Left lung (tissue), 10 donors: Measurements from ENCODE around the gene CCDC86. TPM values are rescaled to one million over a fixed set of nuclear protein-coding genes. Genes with fewer than 3 reads are reported as not detected.
A peak's percentile ranks its signal among the peaks of the same experiment; 100 is the strongest.

Experiments
- ATAC-seq: fragments of 200-7000 bp; cut with Tn5 transposase; one replicate; pipeline ENCODE4 v1.9.1; 2020; ENCODE audit warnings: moderate library complexity
- DNase-seq, 4 donors: peaks; one replicate each; pipeline ENCODE4 v3.0.0-alpha.2; 2013 to 2020
- H3K27ac ChIP-seq, 2 donors: fragments of 200-600 bp; sonication (generic) in 1 of 2; one replicate each; pipeline versions ENCODE4 v1.5.0 to v1.8.0; 2020 to 2021
- H3K27me3 ChIP-seq, 2 donors: fragments of 200-600 bp; sonication (generic) in 1 of 2; one replicate each; pipeline versions ENCODE4 v1.5.0 to v1.8.0; 2020 to 2021
- H3K36me3 ChIP-seq, 2 donors: fragments of 200-600 bp; sonication (generic) in 1 of 2; one replicate each; pipeline versions ENCODE4 v1.5.0 to v1.8.0; 2020 to 2021
- H3K4me1 ChIP-seq, 2 donors: fragments of 200-600 bp; one replicate each; pipeline ENCODE4 v1.8.0; 2021
- H3K4me3 ChIP-seq, 2 donors: fragments of 200-600 bp; sonication (generic) in 1 of 2; one replicate each; pipeline versions ENCODE4 v1.5.0 to v1.8.0; 2020 to 2021; ENCODE audit warnings: mild to moderate bottlenecking in 1 of 2
- H3K9me3 ChIP-seq, 2 donors: fragments of 200-600 bp; sonication (generic) in 1 of 2; one replicate each; pipeline versions ENCODE4 v1.5.0 to v1.8.0; 2020 to 2021
- CTCF ChIP-seq, 2 donors: fragments of 200-600 bp; sonication (generic) in 1 of 2; IDR thresholded peaks; one replicate each; pipeline versions ENCODE4 v1.5.0 to v1.8.0; 2021; ENCODE audit warnings: antibody characterized with exemption in 2 of 2
- intact Hi-C, 2 donors: fragments of 100-400 bp; cut with DNase I; formaldehyde crosslinking; loops; one replicate each; pipeline versions ENCODE4 v1.11.2 to v1.14.2; 2022
- polyA plus RNA-seq, 6 donors: library from polyadenylated mRNA; unstranded; fragments of 120-200 nt; gene quantifications; one replicate each; pipeline ENCODE4 v1.2.1, GENCODE V29; 2013; ENCODE audit not compliant: insufficient read length in 6 of 6
- total RNA-seq, 2 donors: library from RNA; stranded (reverse); fragmentation: NEBNext Ultra II Directional; extraction: Animal tissue kit (Norgen Biotek cat#: 25700); gene quantifications; one replicate each; pipeline ENCODE4 v1.2.1, GENCODE V29; 2021
- donor health status: DM: no; HTN: yes; CAD: no.
- donor health status: DM: no; HTN: no; CAD: no.

Gene CCDC86
- total and polyA plus RNA-seq, 8 donors, result 10.2 to 23.1 (median 16.5) TPM

GRCh38 chr11:60851327-60852104 is 9.6 kb downstream of the CCDC86 start:
- no peak for ATAC-seq
- Histone ChIP-seq H3K27ac (no peak overlapping the region), H3K36me3 (peaks cover 0 to 63% of the 10 kb centered on the region in 2 donors), H3K27me3 (peaks cover 0 to 11% of the 10 kb centered on the region in 2 donors), H3K4me3 (no peak overlapping the region), H3K9me3 (no peaks in the 10 kb centered on the region), H3K4me1 (no peaks in the 10 kb centered on the region)
- TF ChIP-seq CTCF (IDR thresholded peaks at IDR 0.05), result no peak
- intact Hi-C loops, result no loop called here
- no peak for DNase-seq

GRCh38 chr11:60852117-60852981 is 10.4 kb downstream of the CCDC86 start:
- H3K36me3 ChIP-seq, result peaks cover 0 to 62% of the 10 kb centered on the region in 2 donors
- no peaks in the 10 kb centered on the region for H3K4me1 ChIP-seq
- no peak for ATAC-seq
- no peaks in the 10 kb centered on the region for H3K9me3 ChIP-seq
- no peak overlapping the region for H3K4me3 ChIP-seq
- TF ChIP-seq CTCF (IDR thresholded peaks at IDR 0.05), result no peak
- peaks cover 0 to 11% of the 10 kb centered on the region in 2 donors for H3K27me3 ChIP-seq
- H3K27ac ChIP-seq, result no peak overlapping the region
- peak in 1 of 4 donors; percentile 21 for DNase-seq
- intact Hi-C loops, result no loop called here

GRCh38 chr11:60852982-60853950 is 11.4 kb downstream of the CCDC86 start:
- H3K4me1 ChIP-seq, result no peaks in the 10 kb centered on the region
- H3K36me3 ChIP-seq, result peaks cover 0 to 53% of the 10 kb centered on the region in 2 donors
- intact Hi-C loops, result no loop called here
- H3K9me3 ChIP-seq, result no peaks in the 10 kb centered on the region
- ATAC-seq, result no peak
- no peak for DNase-seq
- H3K4me3 ChIP-seq, result no peak overlapping the region
- no peak for TF ChIP-seq CTCF (IDR thresholded peaks at IDR 0.05)
- H3K27me3 ChIP-seq, result peaks cover 0 to 11% of the 10 kb centered on the region in 2 donors
- H3K27ac ChIP-seq, result no peak overlapping the region

- no peak overlapping the region for H3K27ac ChIP-seq
- no peak for ATAC-seq
- H3K4me1 ChIP-seq, result no peaks in the 10 kb centered on the region
- peaks cover 0 to 43% of the 10 kb centered on the region in 2 donors for H3K36me3 ChIP-seq
- H3K4me3 ChIP-seq, result no peak overlapping the region
- TF ChIP-seq CTCF (IDR thresholded peaks at IDR 0.05), result no peak
- peaks cover 0 to 11% of the 10 kb centered on the region in 2 donors for H3K27me3 ChIP-seq
- intact Hi-C loops, result no loop called here
- no peak for DNase-seq
- H3K9me3 ChIP-seq, result no peaks in the 10 kb centered on the region
These were observed 12.4 kb downstream of the CCDC86 start for GRCh38 chr11:60854140-60854846.
